ENCODE measurements around the gene CCDC122. TPM values are rescaled to one million over a fixed set of nuclear protein-coding genes. Genes with fewer than 3 reads are reported as not detected.
A peak's percentile ranks its signal among the peaks of the same experiment; 100 is the strongest.

CCDC122 gene
- total RNA-seq, 1 donor from 2014 or later: 4.9 TPM

- TF ChIP-seq, protein P1, sequence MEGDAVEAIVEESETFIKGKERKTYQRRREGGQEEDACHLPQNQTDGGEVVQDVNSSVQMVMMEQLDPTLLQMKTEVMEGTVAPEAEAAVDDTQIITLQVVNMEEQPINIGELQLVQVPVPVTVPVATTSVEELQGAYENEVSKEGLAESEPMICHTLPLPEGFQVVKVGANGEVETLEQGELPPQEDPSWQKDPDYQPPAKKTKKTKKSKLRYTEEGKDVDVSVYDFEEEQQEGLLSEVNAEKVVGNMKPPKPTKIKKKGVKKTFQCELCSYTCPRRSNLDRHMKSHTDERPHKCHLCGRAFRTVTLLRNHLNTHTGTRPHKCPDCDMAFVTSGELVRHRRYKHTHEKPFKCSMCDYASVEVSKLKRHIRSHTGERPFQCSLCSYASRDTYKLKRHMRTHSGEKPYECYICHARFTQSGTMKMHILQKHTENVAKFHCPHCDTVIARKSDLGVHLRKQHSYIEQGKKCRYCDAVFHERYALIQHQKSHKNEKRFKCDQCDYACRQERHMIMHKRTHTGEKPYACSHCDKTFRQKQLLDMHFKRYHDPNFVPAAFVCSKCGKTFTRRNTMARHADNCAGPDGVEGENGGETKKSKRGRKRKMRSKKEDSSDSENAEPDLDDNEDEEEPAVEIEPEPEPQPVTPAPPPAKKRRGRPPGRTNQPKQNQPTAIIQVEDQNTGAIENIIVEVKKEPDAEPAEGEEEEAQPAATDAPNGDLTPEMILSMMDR (IDR thresholded peaks at IDR 0.05): no peak
- intact Hi-C loops (cut with DNase I): no loop called here
Measured at GRCh38 chr13:43876366-43876765, 3.2 kb downstream of the CCDC122 start.

DNA sequence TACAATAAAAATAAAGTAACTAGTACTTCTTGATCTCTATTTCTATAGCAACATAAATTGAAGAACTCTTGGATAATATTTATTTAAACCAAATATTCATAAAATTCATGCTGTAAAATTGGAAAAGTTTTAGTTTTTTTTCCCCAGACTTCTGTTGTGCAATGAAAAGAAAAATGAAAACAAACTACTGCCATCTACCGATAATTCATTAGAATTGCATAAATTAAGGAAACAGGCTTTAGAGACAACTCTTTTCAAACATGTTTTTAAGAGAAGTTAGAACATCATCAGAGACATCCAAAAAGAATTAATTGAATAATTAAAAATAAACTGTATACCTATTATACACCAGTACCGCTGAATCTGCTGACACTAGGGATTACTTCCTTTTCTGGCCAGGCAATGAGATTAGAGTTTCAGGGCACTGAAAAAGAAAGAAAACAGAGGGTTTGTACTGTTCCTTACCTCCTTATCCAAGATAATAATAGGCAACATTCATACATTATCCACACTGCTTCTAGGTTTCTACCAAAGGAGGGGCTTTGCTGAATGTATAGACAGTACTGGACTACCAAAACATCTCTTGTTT, 4.9 kb downstream of the CCDC122 start:
- Histone ChIP-seq H3K4me1 (no peaks in the 10 kb centered on the region), H3K27me3 (no peaks in the 10 kb centered on the region), H3K4me3 (no peak overlapping the region), H3K27ac (no peak overlapping the region), H3K9me3 (no peaks in the 10 kb centered on the region), H3K36me3 (no peaks in the 10 kb centered on the region)
- DNase-seq (no peak), ATAC-seq (no peak)
- intact Hi-C loops (cut with DNase I): no loop called here
- TF ChIP-seq, protein P1 (IDR thresholded peaks at IDR 0.05): peak; percentile 68

More at GRCh38 chr13:43876366-43876765, 3.2 kb downstream of the CCDC122 start:
- H3K4me1 ChIP-seq: peaks cover 7% of the 10 kb centered on the region
- DNase-seq (no peak), ATAC-seq (no peak)
- no peaks in the 10 kb centered on the region for H3K27me3 ChIP-seq
- H3K9me3 ChIP-seq: no peaks in the 10 kb centered on the region
- no peak overlapping the region for H3K4me3 ChIP-seq
- no peak overlapping the region for H3K27ac ChIP-seq
- H3K36me3 ChIP-seq: no peaks in the 10 kb centered on the region

DNA sequence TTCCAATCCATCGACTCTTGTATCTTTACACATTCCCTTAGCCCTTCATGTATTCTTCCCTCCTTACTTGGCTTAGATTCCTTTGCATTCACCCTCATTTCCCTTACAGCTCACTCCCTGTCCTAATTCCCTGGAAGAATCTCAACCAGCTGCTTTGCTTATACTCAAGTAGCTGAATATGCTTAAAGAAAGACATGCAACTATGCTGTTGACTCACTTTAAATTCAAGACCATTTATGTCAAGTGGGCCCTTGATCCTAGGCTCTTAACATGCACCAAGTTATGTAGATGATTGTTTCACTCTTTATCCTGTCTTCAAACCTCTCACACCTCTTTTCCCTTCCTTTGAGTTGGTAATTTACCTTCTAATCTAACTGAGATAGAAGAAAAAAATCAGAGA, 7.4 kb downstream of the CCDC122 start:
- TF ChIP-seq, protein P1 (IDR thresholded peaks at IDR 0.05): no peak
- ATAC-seq (no peak), DNase-seq (no peak)
- intact Hi-C loops (cut with DNase I): no loop called here
- Histone ChIP-seq H3K27ac (no peak overlapping the region), H3K4me1 (no peaks in the 10 kb centered on the region), H3K27me3 (no peaks in the 10 kb centered on the region), H3K36me3 (no peaks in the 10 kb centered on the region), H3K4me3 (no peak overlapping the region), H3K9me3 (no peaks in the 10 kb centered on the region)

DNA sequence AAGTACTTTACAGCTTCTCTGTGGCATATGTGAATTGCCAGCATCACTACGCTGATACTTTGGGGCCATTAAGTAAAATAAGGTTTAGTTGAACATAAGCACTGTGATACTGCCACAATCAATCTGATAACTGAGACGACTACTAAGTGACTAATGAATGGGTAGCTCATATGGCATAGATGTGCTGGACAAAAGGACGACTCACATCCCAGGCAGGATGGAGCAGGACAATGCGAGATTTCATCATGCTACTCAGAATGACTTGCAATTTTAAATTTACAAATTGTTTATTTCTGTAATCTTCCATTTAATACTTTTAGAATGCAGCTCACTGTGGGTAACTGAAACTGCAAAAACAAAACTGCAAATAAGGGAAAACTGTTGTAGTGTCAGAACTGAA, 13.6 kb downstream of the CCDC122 start:
- no peaks in the 10 kb centered on the region for H3K9me3 ChIP-seq
- TF ChIP-seq, protein P1 (IDR thresholded peaks at IDR 0.05): no peak
- intact Hi-C loops (cut with DNase I): no loop called here
- no peaks in the 10 kb centered on the region for H3K4me1 ChIP-seq
- H3K27ac ChIP-seq: no peak overlapping the region
- ATAC-seq (no peak), DNase-seq (no peak)
- no peaks in the 10 kb centered on the region for H3K27me3 ChIP-seq
- no peak overlapping the region for H3K4me3 ChIP-seq
- H3K36me3 ChIP-seq: no peaks in the 10 kb centered on the region

GRCh38 chr13:43864921-43865320, 14.6 kb downstream of the CCDC122 start:
- intact Hi-C loops (cut with DNase I): no loop called here
- Histone ChIP-seq H3K27me3 (no peaks in the 10 kb centered on the region), H3K9me3 (no peaks in the 10 kb centered on the region), H3K36me3 (no peaks in the 10 kb centered on the region), H3K27ac (no peak overlapping the region), H3K4me3 (no peak overlapping the region), H3K4me1 (no peaks in the 10 kb centered on the region)
- DNase-seq (no peak), ATAC-seq (no peak)
- TF ChIP-seq, protein P1 (IDR thresholded peaks at IDR 0.05): no peak

- no peak overlapping the region for H3K27ac ChIP-seq
- TF ChIP-seq, protein P1 (IDR thresholded peaks at IDR 0.05): no peak
- H3K9me3 ChIP-seq: no peaks in the 10 kb centered on the region
- ATAC-seq (no peak), DNase-seq (no peak)
- H3K27me3 ChIP-seq: no peaks in the 10 kb centered on the region
- H3K36me3 ChIP-seq: no peaks in the 10 kb centered on the region
- intact Hi-C loops (cut with DNase I): no loop called here
- no peaks in the 10 kb centered on the region for H3K4me1 ChIP-seq
- no peak overlapping the region for H3K4me3 ChIP-seq
Measured at GRCh38 chr13:43861863-43862262, 17.7 kb downstream of the CCDC122 start.

Data from upper lobe of right lung (tissue), 1 donor.